ENCODE measurements around the gene SND1.

The SND1 gene

GRCh38 chr7:127848241-127848640 lies 196.2 kb downstream of the SND1 start:
- no peak for TF ChIP-seq CTCF (IDR thresholded peaks at IDR 0.05; ENCODE audit: low read depth, low read length, missing control alignments)
- no peak overlapping the region for H3K4me3 ChIP-seq (ENCODE audit: low read depth, low read length)
- in situ Hi-C loops (cut with HindIII; ENCODE audit: low sequenced_read_pairs), result no loop called here
- DNase-seq (ENCODE audit: low read depth), result no peak

- in situ Hi-C loops (cut with HindIII; ENCODE audit: low sequenced_read_pairs), result no loop called here
Measured at GRCh38 chr7:127850195-127850594, 198.2 kb downstream of the SND1 start.

GRCh38 chr7:127854383-127854782 lies 202.4 kb downstream of the SND1 start:
- no peak for TF ChIP-seq CTCF (IDR thresholded peaks at IDR 0.05; ENCODE audit: low read depth, low read length, missing control alignments)
- in situ Hi-C loops (cut with HindIII; ENCODE audit: low sequenced_read_pairs), result no loop called here
- no peak for DNase-seq (ENCODE audit: low read depth)
- no peak overlapping the region for H3K4me3 ChIP-seq (ENCODE audit: low read depth, low read length)

More at GRCh38 chr7:127850195-127850594, 198.2 kb downstream of the SND1 start:
- H3K4me3 ChIP-seq (ENCODE audit: low read depth, low read length), result no peak overlapping the region
- no peak for DNase-seq (ENCODE audit: low read depth)
- no peak for TF ChIP-seq CTCF (IDR thresholded peaks at IDR 0.05; ENCODE audit: low read depth, low read length, missing control alignments)

- in situ Hi-C loops (cut with HindIII; ENCODE audit: low sequenced_read_pairs), result no loop called here
- DNase-seq (ENCODE audit: low read depth), result no peak
- no peak overlapping the region for H3K4me3 ChIP-seq (ENCODE audit: low read depth, low read length)
- TF ChIP-seq CTCF (IDR thresholded peaks at IDR 0.05; ENCODE audit: low read depth, low read length, missing control alignments), result no peak
Measured at GRCh38 chr7:127857464-127857841, 205.5 kb downstream of the SND1 start.

GRCh38 chr7:127858091-127858914 lies 206.3 kb downstream of the SND1 start:
- no peak for DNase-seq (ENCODE audit: low read depth)
- H3K4me3 ChIP-seq (ENCODE audit: low read depth, low read length), result no peak overlapping the region
- TF ChIP-seq CTCF (IDR thresholded peaks at IDR 0.05; ENCODE audit: low read depth, low read length, missing control alignments), result no peak
- in situ Hi-C loops (cut with HindIII; ENCODE audit: low sequenced_read_pairs), result no loop called here

- DNase-seq (ENCODE audit: low read depth), result no peak
- no peak for TF ChIP-seq CTCF (IDR thresholded peaks at IDR 0.05; ENCODE audit: low read depth, low read length, missing control alignments)
- in situ Hi-C loops (cut with HindIII; ENCODE audit: low sequenced_read_pairs), result no loop called here
- no peak overlapping the region for H3K4me3 ChIP-seq (ENCODE audit: low read depth, low read length)
Measured at GRCh38 chr7:127858915-127859189, 206.9 kb downstream of the SND1 start.

All from astrocyte of the cerebellum (primary cell).